DOHH2 (cell line): ENCODE measurements around the gene CACNB1.
A peak's percentile ranks its signal among the peaks of the same experiment; 100 is the strongest.

ENCODE experiments used
- H3F3A ChIP-seq: fragments of 200-600 bp; sonication (generic), shearing (Covaris generic); 2 replicates; pipeline ENCODE4 v1.6.0; 2016; ENCODE audit warnings: antibody characterized with exemption, mild to moderate bottlenecking; ENCODE audit not compliant: control insufficient read depth, insufficient read depth
- H3K27ac ChIP-seq: fragments of 200-600 bp; sonication (generic); 2 replicates; pipeline ENCODE4 v1.5.1; 2014; ENCODE audit warnings: low read depth, mild to moderate bottlenecking, low read length, moderate library complexity
- H3K27me3 ChIP-seq: fragments of 200-600 bp; sonication (generic); 2 replicates; pipeline ENCODE4 v1.6.1; 2014; ENCODE audit warnings: mild to moderate bottlenecking, low read length, mixed read lengths; ENCODE audit not compliant: control insufficient read depth
- H3K36me3 ChIP-seq: fragments of 200-600 bp; sonication (generic); 2 replicates; pipeline ENCODE4 v1.6.1; 2014; ENCODE audit warnings: mild to moderate bottlenecking, low read length, moderate library complexity, mixed read lengths; ENCODE audit not compliant: control insufficient read depth
- H3K4me1 ChIP-seq: fragments of 200-600 bp; sonication (generic); 2 replicates; pipeline ENCODE4 v1.6.1; 2014; ENCODE audit warnings: mild to moderate bottlenecking, low read length, mixed read lengths; ENCODE audit not compliant: control insufficient read depth
- H3K4me2 ChIP-seq: fragments of 200-600 bp; sonication (generic); 2 replicates; pipeline ENCODE4 v1.6.0; 2014; ENCODE audit warnings: mild to moderate bottlenecking, low read length, moderate library complexity
- H3K4me3 ChIP-seq: fragments of 200-600 bp; sonication (generic); 2 replicates; pipeline ENCODE4 v1.5.1; 2014; ENCODE audit warnings: mild to moderate bottlenecking, low read length, mixed read lengths
- H3K79me2 ChIP-seq: fragments of 200-600 bp; sonication (generic); 2 replicates; pipeline ENCODE4 v1.6.1; 2014; ENCODE audit warnings: mild to moderate bottlenecking, low read length, mixed read lengths; ENCODE audit not compliant: control insufficient read depth
- H3K9me2 ChIP-seq: fragments of 200-600 bp; sonication (generic); replicated peaks from 2 replicates; pipeline ENCODE4 v1.6.1; 2014; ENCODE audit warnings: mild to moderate bottlenecking, low read length, mixed read lengths; ENCODE audit not compliant: control insufficient read depth
- H3K9me3 ChIP-seq: fragments of 200-600 bp; sonication (generic); 2 replicates; pipeline ENCODE4 v1.6.1; 2014; ENCODE audit warnings: antibody characterized with exemption, low read length, mixed read lengths; ENCODE audit not compliant: control insufficient read depth, insufficient read depth
- H4K20me1 ChIP-seq: fragments of 200-600 bp; sonication (generic); 2 replicates; pipeline ENCODE4 v1.6.0; 2014; ENCODE audit warnings: low read depth, mild to moderate bottlenecking, antibody characterized with exemption, low read length, moderate library complexity; ENCODE audit not compliant: control insufficient read depth, insufficient read depth
- CTCF ChIP-seq: fragments of 200-600 bp; sonication (generic); IDR thresholded peaks from one replicate; pipeline ENCODE4 v1.5.1; 2014; ENCODE audit warnings: antibody characterized with exemption, mild to moderate bottlenecking, low read depth, low read length; ENCODE audit not compliant: poor library complexity, severe bottlenecking
- EZH2phosphoT487 ChIP-seq: fragments of 200-600 bp; sonication (generic); IDR thresholded peaks from 2 replicates; pipeline ENCODE4 v1.6.1; 2017; ENCODE audit warnings: borderline replicate concordance, mild to moderate bottlenecking, antibody characterized with exemption, low read length, moderate library complexity, mixed read lengths

CACNB1 gene

GRCh38 chr17:39197380-39198185 lies at the start of gene CACNB1:
CACNB1 (minus strand) TSS chr17:39197669; CDS start chr17:39197495, 174 bp downstream.
- H3K4me3 ChIP-seq, result peak within 1 kb of the TSS; percentile 100
- TF ChIP-seq CTCF, result no peak
- TF ChIP-seq EZH2phosphoT487, result no peak
- peaks cover 13% of the 10 kb centered on the region for H4K20me1 ChIP-seq
- peak within 1 kb of the TSS; percentile 98 for H3K4me2 ChIP-seq
- H3K27me3 ChIP-seq, result no peaks in the 10 kb centered on the region
- H3K27ac ChIP-seq, result peak within 1 kb of the TSS; percentile 92
- H3K79me2 ChIP-seq, result peaks cover 55% of the 10 kb centered on the region
- peaks cover 63% of the 10 kb centered on the region for H3K36me3 ChIP-seq
- H3K9me2 ChIP-seq, result no peaks in the 10 kb centered on the region
- H3K9me3 ChIP-seq, result no peaks in the 10 kb centered on the region
- H3F3A ChIP-seq, result peaks cover 40% of the 10 kb centered on the region
- H3K4me1 ChIP-seq, result peaks cover 53% of the 10 kb centered on the region

- Histone ChIP-seq H3K27me3 (no peaks in the 10 kb centered on the region), H3K36me3 (no peaks in the 10 kb centered on the region), H3K4me2 (no peak overlapping the region)
Observed at GRCh38 chr17:39246274-39246673, 48.8 kb upstream of the CACNB1 start.

GRCh38 chr17:39244600-39245570 lies 47.4 kb upstream of the CACNB1 start:
- no peak for TF ChIP-seq EZH2phosphoT487
- peak; percentile 90 for TF ChIP-seq CTCF
- Histone ChIP-seq H3K4me1 (peaks cover 34% of the 10 kb centered on the region), H3K9me3 (no peaks in the 10 kb centered on the region), H3K9me2 (no peaks in the 10 kb centered on the region), H3K27ac (peak overlapping the region; percentile 74), H3K36me3 (no peaks in the 10 kb centered on the region), H4K20me1 (no peaks in the 10 kb centered on the region), H3K79me2 (no peaks in the 10 kb centered on the region), H3K4me3 (peak overlapping the region; percentile 62), H3K4me2 (peak overlapping the region; percentile 84), H3F3A (0 out of 2 replicates have a peak, but pooled peaks cover 11% of the 10 kb centered on the region), H3K27me3 (no peaks in the 10 kb centered on the region)

More at GRCh38 chr17:39246274-39246673, 48.8 kb upstream of the CACNB1 start:
- 0 out of 2 replicates have a peak, but pooled peaks cover 11% of the 10 kb centered on the region for H3F3A ChIP-seq
- no peaks in the 10 kb centered on the region for H3K9me3 ChIP-seq
- H3K4me1 ChIP-seq, result peaks cover 32% of the 10 kb centered on the region
- TF ChIP-seq CTCF (peak; percentile 10), EZH2phosphoT487 (no peak)
- no peaks in the 10 kb centered on the region for H3K79me2 ChIP-seq
- no peak overlapping the region for H3K4me3 ChIP-seq
- no peaks in the 10 kb centered on the region for H3K9me2 ChIP-seq
- H4K20me1 ChIP-seq, result no peaks in the 10 kb centered on the region
- no peak overlapping the region for H3K27ac ChIP-seq
